H9 (cell line): Measurements from ENCODE around the gene NRP2. TPM values are rescaled to one million over a fixed set of nuclear protein-coding genes. Genes with fewer than 3 reads are reported as not detected.

Source experiments
- DNase-seq: peaks from one replicate; pipeline ENCODE4 v3.0.0-alpha.2; 2017
- H2AFZ ChIP-seq: one replicate; pipeline ENCODE4 v1.6.1; 2013; ENCODE audit warnings: mild to moderate bottlenecking, low read length, control low read depth, moderate library complexity
- H2AK5ac ChIP-seq: 2 replicates; pipeline ENCODE4 v1.6.1; 2013; ENCODE audit warnings: low read length, control low read depth, mixed read lengths; ENCODE audit not compliant: insufficient read length
- H2BK120ac ChIP-seq: one replicate; pipeline ENCODE4 v1.6.1; 2013; ENCODE audit warnings: low read depth, mild to moderate bottlenecking, low read length, control low read depth, inconsistent platforms; ENCODE audit not compliant: poor library complexity, severe bottlenecking
- H2BK12ac ChIP-seq: 2 replicates; pipeline ENCODE4 v1.6.1; 2013; ENCODE audit warnings: low read length, control low read depth, mixed read lengths, low read depth; ENCODE audit not compliant: insufficient read length
- H2BK15ac ChIP-seq: 2 replicates; pipeline ENCODE4 v1.6.1; 2013; ENCODE audit warnings: low read depth, low read length, control low read depth
- H2BK20ac ChIP-seq: one replicate; pipeline ENCODE4 v1.6.1; 2013; ENCODE audit warnings: low read depth, mild to moderate bottlenecking, low read length, control low read depth, inconsistent platforms; ENCODE audit not compliant: poor library complexity, severe bottlenecking
- H2BK5ac ChIP-seq: 2 replicates; pipeline ENCODE4 v1.6.1; 2013; ENCODE audit warnings: low read length, control low read depth, mixed read lengths; ENCODE audit not compliant: insufficient read length
- H3K14ac ChIP-seq: 2 replicates; pipeline ENCODE4 v1.6.1; 2013; ENCODE audit warnings: low read length, control low read depth; ENCODE audit not compliant: insufficient read depth
- H3K18ac ChIP-seq: 2 replicates; pipeline ENCODE4 v1.6.1; 2013; ENCODE audit warnings: low read depth, mild to moderate bottlenecking, mixed read lengths, low read length, control low read depth; ENCODE audit not compliant: insufficient read length
- H3K23ac ChIP-seq: 2 replicates; pipeline ENCODE4 v1.6.1; 2013; ENCODE audit warnings: low read length, control low read depth, mixed read lengths, low read depth; ENCODE audit not compliant: insufficient read length
- H3K23me2 ChIP-seq: 2 replicates; pipeline ENCODE4 v1.6.1; 2013; ENCODE audit warnings: low read depth, mild to moderate bottlenecking, mixed read lengths, low read length, control low read depth; ENCODE audit not compliant: insufficient read length, poor library complexity, severe bottlenecking
- H3K27ac ChIP-seq: 2 replicates; pipeline ENCODE4 v1.5.1; 2013; ENCODE audit warnings: low read length, control low read depth, mixed read lengths, low read depth; ENCODE audit not compliant: insufficient read length
- H3K27me3 ChIP-seq: 2 replicates; pipeline ENCODE4 v1.6.1; 2013; ENCODE audit warnings: low read length, control low read depth, inconsistent platforms; ENCODE audit not compliant: insufficient read depth
- H3K4ac ChIP-seq: 2 replicates; pipeline ENCODE4 v1.6.1; 2013; ENCODE audit warnings: low read depth, mild to moderate bottlenecking, control low read depth, inconsistent platforms, low read length, moderate library complexity
- H3K4me1 ChIP-seq: 2 replicates; pipeline ENCODE4 v1.6.1; 2013; ENCODE audit warnings: low read length, control low read depth, inconsistent platforms; ENCODE audit not compliant: insufficient read depth
- H3K4me2 ChIP-seq: 2 replicates; pipeline ENCODE4 v1.6.1; 2013; ENCODE audit warnings: low read length, control low read depth, mixed read lengths; ENCODE audit not compliant: insufficient read length, insufficient read depth
- H3K56ac ChIP-seq: 2 replicates; pipeline ENCODE4 v1.6.1; 2013; ENCODE audit warnings: low read depth, mild to moderate bottlenecking, mixed read lengths, low read length, control low read depth; ENCODE audit not compliant: insufficient read length
- H3K79me1 ChIP-seq: 2 replicates; pipeline ENCODE4 v1.6.1; 2013; ENCODE audit warnings: low read depth, mild to moderate bottlenecking, moderate library complexity, low read length, control low read depth, inconsistent platforms; ENCODE audit not compliant: insufficient read depth, poor library complexity, severe bottlenecking
- H3K79me2 ChIP-seq: 2 replicates; pipeline ENCODE4 v1.6.1; 2013; ENCODE audit warnings: low read length, control low read depth, inconsistent platforms; ENCODE audit not compliant: insufficient read depth
- H3K9ac ChIP-seq: 2 replicates; pipeline ENCODE4 v1.6.1; 2013; ENCODE audit warnings: low read length, control low read depth, mixed read lengths; ENCODE audit not compliant: insufficient read length; ENCODE audit errors: extremely low read depth
- H3K9me3 ChIP-seq: one replicate; pipeline ENCODE4 v1.6.1; 2013; ENCODE audit warnings: low read depth, low read length, inconsistent platforms; ENCODE audit not compliant: control insufficient read depth
- H3T11ph ChIP-seq: one replicate; pipeline ENCODE4 v1.6.1; 2013; ENCODE audit warnings: mild to moderate bottlenecking, low read length, control low read depth, inconsistent platforms
- H4K20me1 ChIP-seq: one replicate; pipeline ENCODE4 v1.6.1; 2013; ENCODE audit not compliant: control insufficient read depth, insufficient read length, insufficient read depth
- H4K5ac ChIP-seq: 2 replicates; pipeline ENCODE4 v1.6.1; 2013; ENCODE audit warnings: low read depth, mild to moderate bottlenecking, mixed read lengths, low read length, control low read depth; ENCODE audit not compliant: insufficient read length
- H4K8ac ChIP-seq: replicated peaks from 2 replicates; pipeline ENCODE4 v1.6.1; 2013; ENCODE audit warnings: low read length, control low read depth, mixed read lengths, low read depth; ENCODE audit not compliant: insufficient read length
- H4K91ac ChIP-seq: 2 replicates; pipeline ENCODE4 v1.6.1; 2013; ENCODE audit warnings: low read depth, mild to moderate bottlenecking, moderate library complexity, mixed read lengths, low read length, control low read depth; ENCODE audit not compliant: insufficient read length
- H3K27ac Mint-ChIP-seq, 3 experiments: 2 replicates in 2 of 3; 3 replicates in 1 of 3; pipeline ENCODE4 v1.8.0; 2020 to 2021; ENCODE audit warnings: mixed read lengths in 3 of 3, mild to moderate bottlenecking in 1 of 3, moderate library complexity in 1 of 3
- H3K27me3 Mint-ChIP-seq: 2 replicates; pipeline ENCODE4 v1.8.0; 2021; ENCODE audit warnings: low read depth, mild to moderate bottlenecking, moderate library complexity, mixed read lengths
- H3K36me3 Mint-ChIP-seq, 3 experiments: 2 replicates in 2 of 3; 3 replicates in 1 of 3; pipeline ENCODE4 v1.8.0; 2020 to 2021; ENCODE audit warnings: low read depth in 3 of 3, mixed read lengths in 3 of 3; ENCODE audit not compliant: insufficient read depth in 1 of 3
- H3K4me1 Mint-ChIP-seq, 2 experiments: 2 replicates each; pipeline ENCODE4 v1.8.0; 2020; ENCODE audit warnings: mixed read lengths in 2 of 2
- H3K4me3 Mint-ChIP-seq, 2 experiments: 2 replicates in 1 of 2; 3 replicates in 1 of 2; pipeline ENCODE4 v1.8.0; 2020 to 2021; ENCODE audit warnings: mild to moderate bottlenecking in 2 of 2, mixed read lengths in 2 of 2, moderate library complexity in 1 of 2
- H3K9me3 Mint-ChIP-seq, 2 experiments: 2 replicates in 1 of 2; 3 replicates in 1 of 2; pipeline ENCODE4 v1.8.0; 2020; ENCODE audit warnings: mild to moderate bottlenecking in 2 of 2, mixed read lengths in 2 of 2, moderate library complexity in 1 of 2
- CTCF ChIP-seq: fragments of 200-600 bp; sonication (generic); conservative IDR thresholded peaks from 3 replicates; pipeline ENCODE4 v1.8.0; 2021; ENCODE audit warnings: antibody characterized with exemption, mild to moderate bottlenecking
- WGBS: extraction: QIAGEN DNeasy Blood & Tissue Kit; methylation state at CpG from one replicate; pipeline ENCODE4 v1.1.7; 2013; ENCODE audit warnings: missing lambda C conversion rate, low lambda C conversion rate, mixed read lengths; ENCODE audit not compliant: insufficient read length; ENCODE audit errors: extremely low coverage; 5-methylcytosine and 5-hydroxymethylcytosine counted together
- total RNA-seq: library from RNA; stranded (reverse); gene quantifications from 2 replicates; pipeline ENCODE4 v1.2.1, GENCODE V29; 2021

Gene NRP2
- total RNA-seq, 1 experiment from 2014 or later, result 19.7 TPM

DNA sequence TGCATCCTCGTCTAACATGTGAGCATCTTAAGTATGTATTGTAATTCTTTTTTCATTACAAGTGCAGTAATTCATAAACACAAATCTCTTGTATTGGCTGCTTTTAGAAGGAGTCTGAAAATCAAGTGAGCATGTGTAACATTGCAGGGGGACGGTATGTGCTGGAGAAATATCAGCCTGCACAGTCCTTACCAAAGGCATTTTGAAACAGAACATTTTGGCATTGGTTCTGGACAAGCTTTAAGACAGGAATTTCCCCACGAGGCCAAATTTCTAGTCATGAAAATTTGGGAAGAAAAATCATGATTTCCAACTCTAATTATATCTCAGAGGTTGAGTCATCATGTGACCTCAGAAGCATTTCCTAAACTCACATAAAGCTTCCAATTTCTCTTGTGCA is 24.7 kb upstream of the NRP2 start:
- no peaks in the 10 kb centered on the region for H3K36me3 Mint-ChIP-seq
- H4K5ac ChIP-seq, result no peak overlapping the region
- H3K9ac ChIP-seq, result no peak overlapping the region
- peaks cover 3% of the 10 kb centered on the region; the same call in 1 of the 2 replicates for H3K27me3 Mint-ChIP-seq
- peaks cover 5 to 16% of the 10 kb centered on the region in 2 experiments for H3K4me1 Mint-ChIP-seq
- H4K20me1 ChIP-seq, result no peaks in the 10 kb centered on the region
- H2BK120ac ChIP-seq, result no peak overlapping the region
- H2AFZ ChIP-seq, result no peak overlapping the region
- no peak for DNase-seq
- no CpG with 5 or more reads among the region's 3 CpGs for WGBS
- no peak overlapping the region for H2BK20ac ChIP-seq
- H2BK12ac ChIP-seq, result no peak overlapping the region
- H4K91ac ChIP-seq, result no peak overlapping the region
- H3K4me2 ChIP-seq, result no peak overlapping the region
- H3K23me2 ChIP-seq, result no peaks in the 10 kb centered on the region
- H2AK5ac ChIP-seq, result no peak overlapping the region
- H3K4me1 ChIP-seq, result no peaks in the 10 kb centered on the region
- no peak overlapping the region for H2BK15ac ChIP-seq
- no peak overlapping the region for H3K4me3 Mint-ChIP-seq
- no peak overlapping the region for H3K4ac ChIP-seq
- no peak overlapping the region for H4K8ac ChIP-seq
- no peaks in the 10 kb centered on the region for H3K9me3 ChIP-seq
- H2BK5ac ChIP-seq, result no peak overlapping the region
- no peaks in the 10 kb centered on the region for H3K9me3 Mint-ChIP-seq
- H3K23ac ChIP-seq, result no peak overlapping the region
- H3K27ac Mint-ChIP-seq, result no peak overlapping the region
- no peak overlapping the region for H3K27ac ChIP-seq
- H3K27me3 ChIP-seq, result no peaks in the 10 kb centered on the region
- no peak overlapping the region for H3K56ac ChIP-seq
- H3K14ac ChIP-seq, result no peak overlapping the region
- H3K18ac ChIP-seq, result no peak overlapping the region
- TF ChIP-seq CTCF, result no peak
- no peak overlapping the region for H3T11ph ChIP-seq
- H3K79me1 ChIP-seq, result no peaks in the 10 kb centered on the region
- no peaks in the 10 kb centered on the region for H3K79me2 ChIP-seq
